ENCODE data around the gene PRR5.
"Not testable (repeated sequence)": the region's sequence is repeated elsewhere in the genome, so short reads cannot be mapped to it uniquely, and the experiment has no call there.

PRR5 gene

GRCh38 chr22:44736581-44737405, 34.8 kb downstream of the PRR5 start:
- DNase-seq, result no peak

DNA sequence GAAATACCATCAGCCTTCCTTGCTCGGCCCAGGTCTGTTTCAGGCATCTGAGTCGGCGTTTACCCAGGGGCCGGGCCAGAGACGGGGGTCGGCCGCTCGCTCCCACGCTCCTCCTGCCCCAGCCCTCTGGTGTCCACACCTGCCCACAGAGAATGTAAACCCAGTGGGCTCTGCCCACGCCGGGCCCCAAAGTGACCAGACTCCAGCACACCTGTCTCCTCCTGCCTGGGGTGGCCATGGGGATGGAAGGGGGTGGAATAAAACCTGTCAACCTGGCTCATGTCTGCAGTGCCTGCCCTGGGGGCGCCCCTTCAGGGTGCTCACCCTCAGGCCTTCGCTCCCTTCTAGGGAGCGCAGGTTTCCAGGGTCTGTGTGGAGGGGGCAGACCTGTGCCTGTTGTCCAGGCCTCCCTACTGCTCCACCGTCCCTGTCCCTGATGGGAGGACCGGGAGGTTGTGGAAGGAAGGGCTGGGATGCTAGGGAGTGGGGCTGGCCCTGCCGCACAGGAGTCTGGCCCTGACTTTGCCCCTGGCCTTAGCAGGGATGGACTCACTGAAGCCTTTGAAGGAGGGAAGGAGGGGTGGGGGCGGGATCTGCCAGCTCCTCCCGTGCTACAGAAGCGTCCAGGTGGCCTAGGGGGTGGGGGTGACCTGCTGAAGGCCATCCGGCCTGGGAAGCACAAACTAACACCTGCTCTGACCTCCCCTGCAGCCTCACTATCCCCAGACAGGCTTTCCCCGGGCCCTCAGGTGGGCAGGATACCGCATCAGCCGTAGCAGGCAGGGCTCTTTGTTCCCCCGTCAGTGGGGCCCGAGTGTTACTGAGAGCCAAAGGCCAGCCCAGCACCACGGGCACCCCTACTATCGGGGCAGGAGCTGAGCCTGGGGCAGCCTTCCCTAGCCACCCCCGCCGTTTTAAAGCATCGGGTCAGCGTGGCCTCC, 35.7 kb downstream of the PRR5 start:
- DNase-seq, result no peak

GRCh38 chr22:44738347-44738715, 36.3 kb downstream of the PRR5 start:
- no peak for DNase-seq

- DNase-seq, result no peak
Measured at GRCh38 chr22:44739024-44739423, 37.0 kb downstream of the PRR5 start.

GRCh38 chr22:44739666-44740065, 37.7 kb downstream of the PRR5 start:
- DNase-seq, result not testable (repeated sequence)

GRCh38 chr22:44740307-44740706, 38.3 kb downstream of the PRR5 start:
- DNase-seq, result no peak

GRCh38 chr22:44741929-44742328, 39.9 kb downstream of the PRR5 start:
- DNase-seq, result no peak

DNA sequence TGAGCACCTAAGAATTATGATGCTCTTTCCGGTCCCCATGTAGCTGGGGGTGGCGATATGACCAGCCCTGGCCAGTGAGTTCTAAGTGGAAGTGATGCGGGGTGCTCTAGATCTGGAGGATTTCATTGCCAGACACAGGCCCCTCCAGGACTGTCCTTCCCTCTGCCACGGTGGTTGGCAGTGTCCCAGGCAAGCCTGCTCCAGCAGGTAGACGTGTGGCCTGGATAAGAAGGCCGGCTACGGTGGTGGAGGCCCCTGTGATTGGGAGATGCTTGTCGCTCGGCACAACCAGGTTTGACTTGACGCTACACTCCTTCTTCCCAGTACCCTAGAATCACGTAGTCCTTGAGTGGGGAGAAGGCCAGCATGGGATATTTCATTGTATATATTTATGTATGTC, 41.2 kb downstream of the PRR5 start:
- DNase-seq, result no peak

DNA sequence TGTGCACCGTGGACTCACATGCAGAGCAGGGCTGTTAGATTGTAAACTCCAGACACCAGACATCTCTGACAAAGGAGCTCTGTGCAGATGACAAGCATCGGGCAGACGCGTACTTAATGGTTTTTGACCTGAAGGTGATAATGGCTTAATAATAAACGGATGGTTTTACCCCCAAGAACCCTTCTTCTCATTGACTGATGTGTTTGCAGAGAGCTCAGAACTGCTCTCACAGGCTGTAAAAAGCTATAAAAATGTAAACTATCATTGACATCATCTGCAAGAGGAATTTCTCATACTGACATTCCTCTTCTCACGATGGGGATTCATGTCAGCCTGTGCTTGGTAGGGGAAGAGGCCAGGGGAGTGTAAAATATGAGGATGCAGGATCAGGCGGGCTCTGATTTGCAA, 41.8 kb downstream of the PRR5 start:
- DNase-seq, result no peak

DNA sequence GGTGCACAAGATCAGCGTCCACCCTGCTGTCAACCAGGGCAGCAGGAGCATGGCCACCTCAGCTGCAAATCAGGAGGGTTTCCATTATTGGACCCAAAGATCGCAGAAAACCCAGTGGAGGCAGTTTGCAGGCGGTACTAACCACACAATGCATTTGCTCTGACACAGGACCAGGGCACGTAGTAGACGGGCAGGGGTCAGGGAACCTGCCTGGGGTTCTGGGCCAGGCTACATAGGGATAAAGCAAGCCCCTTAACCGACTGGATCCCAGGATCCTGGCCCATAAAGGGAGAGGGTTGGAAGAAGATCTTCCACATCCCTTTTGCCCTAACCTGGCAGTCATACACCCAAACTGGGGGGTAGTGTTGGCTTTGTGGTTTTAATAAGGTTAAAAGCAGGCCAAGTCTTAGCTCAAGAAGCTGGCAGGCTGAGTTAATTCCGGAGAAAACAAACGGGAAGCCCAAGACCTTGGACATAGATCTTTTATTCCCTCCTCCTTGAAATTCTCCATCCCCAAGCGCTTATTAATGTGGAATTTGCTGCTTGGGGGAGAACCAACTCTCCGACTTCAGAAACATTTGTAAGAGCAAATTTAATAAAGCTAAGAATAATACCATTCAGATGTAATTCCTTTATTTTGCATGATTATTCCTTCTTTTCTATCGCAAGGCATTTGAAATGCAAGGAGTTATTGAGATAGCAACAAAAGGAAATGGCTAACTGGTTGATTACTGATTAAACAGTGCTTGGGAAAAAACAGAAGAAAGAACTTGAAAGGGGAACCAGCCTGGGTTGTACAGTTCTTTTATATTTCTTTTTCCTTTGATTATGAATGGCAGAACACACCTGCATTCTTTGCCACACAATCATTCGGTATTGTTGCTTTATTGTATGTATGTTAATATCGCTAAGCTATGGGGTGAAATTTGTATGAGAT, 44.1 kb downstream of the PRR5 start:
- no peak for DNase-seq

- DNase-seq, result not testable (repeated sequence)
Measured at GRCh38 chr22:44747784-44748127, 45.8 kb downstream of the PRR5 start.

DNA sequence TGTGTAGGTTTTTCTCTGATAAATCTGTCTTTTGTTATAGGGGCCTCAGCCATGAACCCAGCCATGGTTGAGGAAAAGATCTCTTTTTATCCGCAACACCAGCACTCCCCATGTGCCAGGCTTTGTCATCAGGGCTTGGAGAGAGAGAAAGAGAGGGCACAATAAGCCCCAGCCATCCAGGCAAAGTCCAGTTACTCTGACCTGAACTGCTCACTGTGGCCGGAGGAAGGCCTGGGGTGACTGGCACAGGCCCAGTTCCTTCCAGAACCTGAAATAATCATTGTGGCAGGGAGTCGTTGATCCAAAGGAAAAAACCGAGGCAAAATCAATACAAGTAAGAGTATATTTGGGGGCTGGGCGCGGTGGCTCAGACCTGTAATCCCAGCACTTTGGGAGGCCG, 46.5 kb downstream of the PRR5 start:
- no peak for DNase-seq

GRCh38 chr22:44750481-44750880, 48.5 kb downstream of the PRR5 start:
- no peak for DNase-seq

DNA sequence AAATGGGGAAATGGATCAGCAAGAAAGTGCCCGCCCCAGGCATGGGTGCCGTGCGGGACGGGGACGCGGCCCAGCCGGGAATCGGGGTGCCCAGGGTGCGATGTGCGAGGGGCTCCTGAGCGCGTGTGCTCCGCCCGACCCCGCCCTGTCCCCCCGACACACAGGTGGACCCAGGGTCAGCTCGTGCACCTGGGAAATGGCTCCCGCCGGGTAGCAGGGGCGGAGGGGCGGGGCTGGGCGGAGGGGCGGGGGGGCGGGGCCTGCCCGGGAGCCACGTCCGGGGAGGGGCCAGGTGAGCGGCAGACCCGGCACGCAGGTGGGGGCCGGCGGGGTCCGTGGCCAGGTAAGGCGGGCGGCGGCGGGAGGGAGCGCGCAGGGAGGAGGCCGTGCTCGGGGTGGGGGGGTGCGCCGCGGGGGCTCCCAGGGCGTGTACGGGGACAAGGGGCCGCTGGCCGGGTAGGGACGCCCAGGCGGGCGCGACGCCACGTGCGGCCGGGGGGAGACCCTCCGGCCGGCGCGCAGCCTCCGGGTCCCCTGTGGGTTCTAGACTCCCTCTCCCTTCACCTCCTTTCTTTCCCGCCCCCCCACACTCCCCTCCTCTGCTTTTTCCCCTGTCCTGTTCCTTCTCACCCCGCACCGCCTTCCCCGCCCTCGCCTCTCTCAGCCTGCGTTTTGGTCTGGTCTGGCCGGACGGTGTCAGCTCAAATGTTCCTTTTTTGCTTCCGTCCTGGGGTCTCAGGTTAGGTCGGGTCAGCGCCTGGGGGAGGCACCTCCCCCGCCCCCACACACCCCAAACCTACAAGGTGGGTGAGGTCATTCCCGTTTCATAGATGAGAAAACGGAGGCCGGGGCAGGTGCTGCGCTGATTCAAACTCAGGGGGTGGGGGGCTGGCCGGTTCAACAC, 50.5 kb downstream of the PRR5 start, which contains the start of gene ARHGAP8:
TSS of gene ARHGAP8 (plus strand) at position 291 of the 904 bp plus-strand sequence. CDS start 33,953 bp downstream, outside the sequence.
- no peak for DNase-seq

DNA sequence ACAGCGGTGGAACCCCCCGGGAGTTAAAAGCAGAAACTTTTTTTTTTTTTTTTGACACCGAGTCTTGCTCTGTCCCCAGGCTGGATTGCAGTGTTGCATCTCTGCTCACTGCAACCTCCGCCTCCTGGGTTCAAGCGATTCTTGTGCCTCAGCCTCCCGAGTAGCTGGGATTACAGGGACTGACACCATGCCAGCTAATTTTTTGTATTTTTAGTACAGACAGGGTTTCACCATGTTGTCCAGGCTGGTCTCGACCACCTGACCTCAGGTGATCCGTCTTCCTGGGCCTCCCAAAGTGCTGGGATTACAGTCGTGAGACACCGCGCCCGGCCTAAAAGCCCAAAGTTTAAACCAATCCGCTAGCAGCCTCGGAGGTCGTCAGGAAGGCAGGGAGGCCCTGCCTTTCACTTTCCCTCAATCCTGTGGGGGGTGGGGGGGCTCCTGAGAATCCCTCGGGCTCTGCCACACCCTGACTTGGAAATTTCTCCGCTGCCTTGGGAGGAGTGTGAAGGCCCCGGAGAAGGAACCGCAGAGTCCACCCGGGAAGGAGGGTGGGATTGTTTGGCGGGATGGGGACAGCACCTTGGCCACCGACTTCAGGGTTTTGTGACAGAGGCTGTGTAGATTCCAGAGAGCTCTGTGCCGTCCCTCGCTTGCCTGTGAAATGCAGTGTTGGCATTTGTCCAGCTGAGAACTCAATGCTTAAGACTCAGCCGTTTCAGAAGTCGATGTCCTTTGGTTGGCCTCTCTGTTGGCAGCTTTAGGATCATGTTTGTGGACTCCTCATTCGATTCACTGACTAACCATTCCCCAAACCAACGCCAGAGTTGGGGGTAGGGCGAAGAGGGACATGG, 51.4 kb downstream of the PRR5 start:
- DNase-seq, result no peak

- DNase-seq, result no peak
Measured at GRCh38 chr22:44754998-44755397, 53.0 kb downstream of the PRR5 start.

- no peak for DNase-seq
Measured at GRCh38 chr22:44755417-44755816, 53.4 kb downstream of the PRR5 start.

GRCh38 chr22:44755956-44756361, 54.0 kb downstream of the PRR5 start:
- DNase-seq, result no peak

- no peak for DNase-seq
Measured at GRCh38 chr22:44758344-44758973, 56.5 kb downstream of the PRR5 start.

- DNase-seq, result no peak
Measured at GRCh38 chr22:44759001-44759400, 57.0 kb downstream of the PRR5 start.
